22Rv1 (cell line): ENCODE data around the gene AGRP.

Experiments used
- H3K27ac ChIP-seq: fragments of 450-650 bp; 2 replicates; pipeline ENCODE4 v1.5.1; 2017
- CTCF ChIP-seq: fragments of 450-650 bp; IDR thresholded peaks from 2 replicates; pipeline ENCODE4 v1.5.1; 2017; ENCODE audit warnings: mild to moderate bottlenecking
- ZFX ChIP-seq: fragments of 450-650 bp; IDR thresholded peaks from 2 replicates; pipeline ENCODE4 v1.6.1; 2017; ENCODE audit warnings: antibody characterized with exemption, borderline replicate concordance

AGRP gene

GRCh38 chr16:67526149-67526791, 42.9 kb upstream of the AGRP start:
- peak overlapping the region; percentile 86 for H3K27ac ChIP-seq
- no peak for TF ChIP-seq ZFX
- TF ChIP-seq CTCF: no peak

GRCh38 chr16:67525176-67525860, 42.0 kb upstream of the AGRP start:
- H3K27ac ChIP-seq: peak overlapping the region; percentile 86
- TF ChIP-seq ZFX (no peak), CTCF (no peak)

- peak overlapping the region; percentile 88 for H3K27ac ChIP-seq
- TF ChIP-seq CTCF (peak; percentile 98), ZFX (no peak)
Observed at GRCh38 chr16:67521095-67521804, 37.9 kb upstream of the AGRP start.

DNA sequence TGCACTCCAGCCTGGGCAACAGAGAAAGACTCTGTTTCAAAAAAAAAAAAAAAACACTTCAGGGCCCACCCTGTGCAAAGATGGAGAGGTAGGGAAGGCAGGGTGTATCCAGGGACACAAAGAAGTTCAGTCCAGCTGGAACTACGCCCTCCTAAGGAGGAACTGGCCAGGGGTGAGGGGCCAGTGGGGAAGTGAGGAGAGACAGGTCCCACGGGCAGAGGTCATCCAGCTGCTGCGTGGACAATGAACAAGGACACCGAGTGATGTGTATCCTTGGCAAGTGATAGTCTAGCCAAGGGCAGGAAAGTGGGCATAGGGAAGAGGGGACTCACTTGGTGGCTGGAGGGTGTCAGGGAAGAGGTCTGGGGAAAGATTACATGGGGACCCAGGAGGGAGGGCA, 35.9 kb upstream of the AGRP start:
- TF ChIP-seq ZFX (no peak), CTCF (no peak)
- no peak overlapping the region for H3K27ac ChIP-seq

DNA sequence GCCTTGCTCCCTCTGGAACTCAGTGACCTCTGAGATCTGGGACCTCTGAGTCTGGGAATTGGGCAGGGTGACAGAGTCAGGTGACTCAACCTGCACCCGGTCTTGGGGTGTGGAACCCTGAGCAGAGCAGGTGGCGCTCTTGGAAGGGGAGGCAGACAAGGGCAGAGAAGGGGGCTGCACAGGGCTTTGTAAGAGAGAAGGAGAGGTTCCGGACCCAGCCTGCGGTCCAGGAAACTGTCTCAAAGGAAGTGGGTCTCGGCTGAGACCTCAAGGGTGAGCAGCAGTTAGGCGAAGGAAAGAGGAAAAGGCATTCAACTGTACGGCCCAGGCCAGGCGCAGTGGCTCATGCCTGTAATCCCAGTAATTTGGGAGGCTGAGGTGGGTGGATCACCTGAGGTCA, 35.3 kb upstream of the AGRP start:
- no peak overlapping the region for H3K27ac ChIP-seq

DNA sequence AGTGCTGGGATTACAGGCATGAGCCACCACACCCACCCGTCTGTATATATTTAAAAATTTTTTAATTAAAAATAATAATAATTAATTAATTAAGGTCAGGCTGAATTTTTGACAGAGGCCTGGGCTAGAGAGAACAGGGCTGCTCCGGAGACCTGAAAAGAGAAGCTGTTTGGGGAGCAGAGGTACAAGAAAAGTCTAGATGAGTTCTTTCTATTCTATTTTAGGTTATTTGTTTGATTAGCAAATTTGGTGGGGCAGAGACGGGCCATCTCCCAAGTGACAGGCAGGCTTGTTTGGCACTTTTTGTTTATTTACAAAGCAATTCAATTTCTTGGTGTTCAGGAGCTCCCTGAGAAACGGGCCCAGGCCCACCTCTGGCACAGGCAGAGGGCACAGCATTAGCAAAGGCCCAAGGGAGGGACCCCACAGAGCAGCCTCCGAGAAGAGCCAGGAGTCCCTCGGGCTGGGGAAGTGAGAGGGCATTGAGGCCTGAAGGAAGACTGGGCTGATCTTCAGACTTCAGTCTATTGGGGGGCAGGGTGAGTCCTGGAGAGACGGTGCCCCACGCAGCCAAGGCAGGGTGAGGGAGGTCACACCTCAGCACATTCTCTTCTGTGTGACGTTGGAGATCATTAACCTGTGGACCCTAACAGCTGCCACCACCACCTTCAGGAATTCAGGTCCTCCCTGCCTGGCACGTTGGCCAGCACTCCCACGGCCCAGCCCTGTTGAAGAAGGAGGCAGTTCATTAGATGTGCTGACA, 34.5 kb upstream of the AGRP start:
- TF ChIP-seq ZFX (no peak), CTCF (no peak)
- no peak overlapping the region for H3K27ac ChIP-seq

More for the DNA sequence above, 35.3 kb upstream of the AGRP start:
- no peak for TF ChIP-seq CTCF
- no peak for TF ChIP-seq ZFX
